HG03064 (cell line): Measurements from ENCODE around the gene PLA2G6.
"Not testable (repeated sequence)": the region's sequence is repeated elsewhere in the genome, so short reads cannot be mapped to it uniquely, and the experiment has no call there.

Experiments
- ATAC-seq: cut with Tn5 transposase; IDR thresholded peaks from one replicate; pipeline ENCODE4 v1.9.1; 2021; ENCODE audit warnings: low read depth; ENCODE audit not compliant: unreplicated experiment

PLA2G6 gene

DNA sequence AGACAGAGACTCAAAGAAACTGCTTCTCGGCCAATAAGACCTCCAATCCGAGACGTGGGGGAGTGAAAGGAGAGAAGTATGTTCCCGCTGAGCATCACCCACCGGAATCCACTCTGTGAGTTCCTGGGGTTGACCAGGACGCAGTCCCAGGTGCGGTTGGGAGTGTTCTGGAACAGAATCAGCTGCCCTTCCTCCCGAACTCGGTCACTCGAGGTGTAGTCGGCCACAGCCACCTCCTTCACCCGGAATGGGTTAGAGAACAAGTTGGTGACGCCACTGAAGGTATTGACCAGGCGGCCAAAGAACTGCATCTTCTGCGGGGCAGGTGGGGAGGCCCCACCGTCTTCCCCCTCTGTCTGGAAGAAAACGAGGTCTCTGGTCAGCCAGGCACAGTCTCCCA lies 12.5 kb downstream of the PLA2G6 start:
- no peak for ATAC-seq

- ATAC-seq = no peak
These were observed 13.6 kb downstream of the PLA2G6 start for GRCh38 chr22:38167988-38168407.

DNA sequence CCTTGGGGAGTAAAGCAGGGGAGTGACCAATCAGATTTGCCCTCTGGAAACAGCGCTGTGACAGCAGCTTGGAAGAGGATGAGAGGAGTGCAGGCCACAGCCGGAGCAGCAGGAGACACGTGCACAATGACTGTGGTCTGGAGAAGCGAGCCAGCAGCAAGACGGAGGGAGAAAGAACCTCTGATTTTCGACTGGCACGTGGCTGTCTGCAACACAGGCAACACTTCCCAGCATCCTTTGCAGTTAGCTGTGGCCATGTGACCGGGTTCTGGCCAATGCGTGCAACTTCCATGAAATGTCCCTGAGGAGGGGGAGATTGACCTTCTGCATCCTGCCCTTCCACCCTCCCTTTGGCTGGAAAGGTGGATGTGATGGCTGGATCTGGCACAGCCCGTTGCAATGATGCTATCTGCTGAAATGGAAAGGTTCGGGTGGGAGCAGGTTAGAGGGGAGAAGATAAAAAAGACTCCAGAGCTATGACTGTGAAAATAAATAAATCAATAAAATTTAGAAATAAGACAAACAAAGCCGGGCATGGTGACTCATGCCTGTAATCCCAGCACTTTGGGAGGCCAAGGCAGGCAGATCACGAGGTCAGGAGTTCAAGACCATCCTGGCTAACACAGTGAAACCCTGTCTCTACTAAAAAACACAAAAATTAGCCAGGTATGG lies 15.6 kb downstream of the PLA2G6 start:
- ATAC-seq = no peak

DNA sequence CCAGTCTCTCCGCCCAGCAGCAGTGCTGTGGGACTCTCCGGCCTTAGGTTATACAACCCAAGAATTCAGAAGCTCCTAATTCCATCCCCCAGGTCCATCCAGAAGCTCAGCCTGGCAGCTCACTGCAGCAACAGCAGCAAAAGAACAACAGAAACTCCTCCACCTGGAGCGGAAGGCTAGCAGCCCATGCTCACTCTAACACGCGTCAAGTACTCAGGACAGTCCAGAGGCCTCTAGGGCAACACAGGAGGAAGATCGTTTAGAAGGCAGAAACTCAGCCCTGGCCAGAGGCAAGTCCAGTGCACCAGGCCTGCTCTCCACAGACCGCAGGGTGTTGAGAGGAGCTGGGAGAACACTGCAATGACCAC lies 17.1 kb downstream of the PLA2G6 start:
- ATAC-seq = no peak

GRCh38 chr22:38163844-38164550 lies 17.6 kb downstream of the PLA2G6 start:
- ATAC-seq = no peak

DNA sequence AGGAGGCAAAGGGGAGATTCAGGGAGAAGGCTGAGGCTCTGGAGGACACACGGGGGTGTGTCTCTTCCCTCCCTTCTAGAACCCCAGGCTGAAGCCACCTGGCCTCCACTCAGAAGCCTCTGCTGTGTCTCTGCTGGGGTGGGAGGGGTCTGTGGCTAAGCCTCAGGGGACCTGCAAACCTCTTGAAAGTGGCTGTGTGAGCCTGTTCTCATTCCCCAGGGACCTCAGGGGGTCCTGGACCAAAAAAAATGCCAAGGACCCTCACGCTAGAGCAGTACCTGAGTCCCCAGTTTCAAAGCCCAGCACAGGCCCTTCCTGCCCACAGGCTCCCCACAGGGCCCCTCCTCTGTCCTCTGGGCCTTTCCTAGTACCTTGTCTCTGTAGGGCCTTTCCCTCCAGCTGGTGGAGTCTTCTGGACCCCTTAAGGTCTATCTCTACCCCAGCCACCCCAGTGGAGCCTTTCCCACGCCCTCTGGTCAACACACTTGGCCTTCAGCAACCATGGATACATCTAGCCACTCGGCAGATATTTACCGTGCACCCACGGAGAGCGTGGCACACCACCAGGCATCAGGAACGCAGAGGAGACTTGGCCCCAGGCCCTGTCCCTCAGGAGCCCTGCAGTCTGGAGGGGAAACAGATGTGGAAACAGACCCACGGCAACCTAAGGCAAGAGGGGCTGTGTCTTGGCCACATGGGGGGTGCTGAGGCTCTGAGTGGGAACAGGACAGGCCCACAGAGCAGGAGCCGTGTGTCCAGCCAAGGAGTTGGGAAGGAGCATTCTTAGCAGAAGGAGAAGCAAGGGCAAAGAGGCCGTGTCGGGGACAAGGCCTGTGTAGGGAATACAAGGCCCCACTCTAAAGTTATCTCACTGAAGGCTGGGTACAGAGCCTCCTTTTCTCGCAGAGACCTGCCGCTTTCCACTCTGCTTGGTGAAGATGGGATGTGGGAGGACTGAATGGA lies 18.5 kb downstream of the PLA2G6 start:
- no peak for ATAC-seq

GRCh38 chr22:38155703-38156102 lies 25.9 kb downstream of the PLA2G6 start:
- no peak for ATAC-seq

GRCh38 chr22:38154563-38154915 lies 27.1 kb downstream of the PLA2G6 start:
- ATAC-seq = not testable (repeated sequence)

GRCh38 chr22:38153821-38154562 lies 27.6 kb downstream of the PLA2G6 start:
- ATAC-seq = no peak

DNA sequence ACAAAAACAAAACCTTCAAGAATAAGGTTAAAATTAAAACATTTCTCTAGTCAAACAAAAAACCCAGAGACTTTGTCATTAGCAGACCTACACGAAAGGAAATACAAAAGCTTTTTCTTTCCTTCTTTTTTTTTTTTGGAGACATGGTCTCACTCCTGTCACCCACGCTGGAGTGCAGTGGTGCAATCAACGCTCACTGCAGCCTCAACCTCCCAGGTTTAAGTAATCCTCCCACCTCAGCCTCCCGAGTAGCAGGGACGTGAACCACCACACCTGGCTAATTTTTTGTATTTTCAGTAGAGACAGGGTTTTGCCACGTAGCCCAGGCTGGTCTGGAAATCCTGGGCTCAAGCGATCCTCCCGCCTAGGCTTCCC lies 30.5 kb downstream of the PLA2G6 start:
- no peak for ATAC-seq

GRCh38 chr22:38148245-38148644 lies 33.4 kb downstream of the PLA2G6 start:
- no peak for ATAC-seq

DNA sequence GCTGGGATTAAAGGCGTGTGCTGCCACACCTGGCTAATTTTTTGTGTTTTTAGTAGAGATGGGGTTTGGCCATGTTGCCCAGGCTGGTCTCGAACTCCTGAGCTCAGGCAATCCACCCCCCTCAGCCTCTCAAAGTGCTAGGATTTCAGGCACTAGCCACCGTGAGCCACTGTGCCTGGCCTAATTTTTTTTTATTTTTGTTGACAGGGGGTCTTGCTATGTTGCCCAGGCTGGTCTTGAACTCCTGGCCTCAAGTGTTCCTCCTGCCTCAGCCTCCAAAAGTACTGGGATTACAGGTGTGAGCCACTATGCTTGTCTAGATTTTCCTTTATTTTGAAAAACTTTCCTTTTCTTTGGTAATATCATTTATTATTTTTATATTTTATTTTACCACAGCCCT lies 35.5 kb downstream of the PLA2G6 start:
- ATAC-seq = not testable (repeated sequence)

DNA sequence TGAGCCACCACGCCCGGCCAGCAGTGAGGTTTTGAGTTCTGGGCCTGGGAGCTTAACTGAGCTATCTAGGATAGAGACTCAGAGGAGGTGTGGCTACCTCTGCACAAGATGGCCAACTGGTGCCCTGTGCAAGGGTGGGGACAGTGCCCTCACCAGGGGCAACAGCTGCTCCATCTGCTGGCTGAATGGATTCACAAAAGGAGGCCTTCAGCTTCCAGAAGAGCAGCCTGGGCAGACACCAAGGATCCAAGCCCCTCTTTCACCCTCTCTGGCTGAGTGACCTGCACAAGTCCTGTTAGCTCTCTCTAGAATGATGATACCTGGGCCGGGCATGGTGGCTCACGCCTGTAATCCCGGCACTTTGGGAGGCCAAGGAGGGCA lies 37.6 kb downstream of the PLA2G6 start:
- ATAC-seq = no peak

GRCh38 chr22:38142606-38143005 lies 39.0 kb downstream of the PLA2G6 start:
- ATAC-seq = no peak

DNA sequence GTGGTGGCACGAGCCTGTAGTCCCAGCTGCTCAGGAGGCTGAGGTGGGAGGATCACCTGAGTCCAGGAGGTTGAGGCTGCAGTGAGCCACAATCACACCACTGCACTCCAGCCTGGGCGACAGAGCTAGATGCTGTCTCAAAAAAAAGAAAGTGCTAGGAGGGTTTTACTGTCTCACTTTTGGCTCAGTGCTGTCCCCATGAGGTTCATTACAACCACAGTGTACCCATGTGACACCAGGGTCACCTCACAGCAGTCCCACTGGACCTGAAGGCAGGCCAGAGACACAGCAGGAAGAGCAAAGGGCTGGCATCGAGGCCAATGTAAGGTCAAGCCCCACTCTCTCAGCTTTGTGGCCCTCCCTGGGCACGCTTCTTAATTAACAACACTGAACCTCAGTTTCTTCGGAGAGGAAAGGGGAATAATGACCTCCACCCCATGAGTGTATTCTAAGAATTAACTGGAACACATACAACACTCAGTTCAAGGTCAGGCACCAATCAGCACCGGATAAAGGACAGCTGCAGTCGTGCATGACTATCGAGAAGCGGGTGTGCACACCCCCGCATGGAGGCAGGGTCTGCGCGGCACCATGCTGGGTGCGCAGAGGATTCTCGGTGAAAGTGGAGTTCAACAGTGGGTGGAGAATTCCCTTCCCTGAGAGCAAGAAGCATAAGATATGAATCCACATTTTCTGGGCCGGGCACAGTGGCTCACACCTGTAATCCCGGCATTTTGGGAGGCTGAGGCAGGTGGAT lies 40.2 kb downstream of the PLA2G6 start:
- no peak for ATAC-seq

DNA sequence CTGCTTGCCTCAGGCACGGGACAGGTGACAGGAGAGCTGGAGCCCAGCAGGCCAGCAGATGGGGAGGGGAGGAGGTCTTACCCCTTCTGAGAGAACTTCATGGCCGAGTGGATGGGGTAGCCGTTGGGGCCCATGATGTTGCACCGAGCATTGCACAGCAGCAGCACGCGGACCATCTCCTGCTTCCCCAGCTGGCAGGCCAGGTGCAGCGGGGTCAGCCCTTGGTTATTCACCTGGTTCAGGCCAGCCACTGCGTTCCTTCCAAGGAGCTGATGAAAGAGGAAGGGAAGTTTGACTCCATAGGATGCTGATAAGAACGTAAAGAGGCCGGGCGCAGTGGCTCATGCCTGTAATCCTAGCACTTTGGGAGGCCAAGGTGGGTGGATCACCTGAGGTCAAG lies 41.7 kb downstream of the PLA2G6 start:
- ATAC-seq = no peak

DNA sequence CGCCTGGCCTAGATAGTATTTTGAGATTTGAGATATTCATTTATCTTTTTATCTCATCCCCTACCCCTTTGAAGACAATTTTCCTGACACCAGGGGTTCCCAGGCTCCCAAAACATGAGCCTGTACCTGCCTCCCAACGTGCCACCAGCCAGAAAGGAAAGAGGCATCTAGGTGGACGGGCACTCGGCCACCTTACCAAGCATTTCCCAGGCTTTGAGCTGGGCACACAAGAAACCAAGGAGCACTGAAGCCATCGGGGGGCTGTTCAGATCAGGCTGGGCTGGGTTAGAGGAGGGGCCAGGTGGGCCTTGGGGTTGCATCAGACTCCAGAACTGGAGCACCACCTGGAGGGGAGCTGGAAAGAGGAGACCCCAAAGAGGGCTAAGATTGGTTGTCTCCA lies 42.7 kb downstream of the PLA2G6 start:
- ATAC-seq = no peak

DNA sequence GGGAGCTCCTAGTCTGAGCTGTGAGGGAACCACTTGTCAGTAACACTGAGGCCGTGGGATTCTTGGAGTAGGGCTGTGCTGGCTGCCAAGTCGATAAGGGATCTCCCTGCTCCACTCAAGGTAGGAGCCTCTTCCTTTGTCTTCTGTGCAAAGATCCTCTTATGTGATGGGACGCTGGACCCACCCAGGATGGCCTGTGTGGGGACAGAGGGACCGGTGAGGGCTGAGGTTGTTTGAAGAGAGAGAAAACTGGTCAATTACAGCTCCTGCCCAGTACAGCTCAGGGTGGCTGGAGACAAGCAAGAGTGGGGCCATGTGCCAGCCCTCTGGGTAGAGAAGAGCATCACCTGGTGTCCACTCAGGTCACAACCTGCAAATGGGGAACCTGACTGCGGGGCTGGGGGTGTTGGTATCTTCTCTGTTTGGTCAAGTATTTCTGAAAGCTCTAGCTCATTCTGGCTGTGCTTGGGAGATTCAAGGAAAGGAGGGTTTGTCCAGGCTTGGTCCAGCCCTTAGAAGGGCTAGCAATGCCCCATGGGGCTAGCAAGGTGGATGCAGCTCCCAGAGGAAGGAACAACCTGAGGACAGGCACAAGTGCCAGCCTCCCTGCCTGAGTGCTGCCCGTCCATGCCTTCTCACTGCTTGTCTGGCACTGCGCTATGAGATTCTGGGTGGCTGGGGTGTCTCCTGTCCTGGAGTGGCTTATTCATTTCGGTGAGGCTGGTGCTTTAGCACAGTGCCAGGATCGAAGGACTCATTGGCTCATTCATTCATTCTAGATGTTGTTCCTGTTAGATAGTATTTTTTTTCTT lies 43.5 kb downstream of the PLA2G6 start:
- ATAC-seq = no peak

DNA sequence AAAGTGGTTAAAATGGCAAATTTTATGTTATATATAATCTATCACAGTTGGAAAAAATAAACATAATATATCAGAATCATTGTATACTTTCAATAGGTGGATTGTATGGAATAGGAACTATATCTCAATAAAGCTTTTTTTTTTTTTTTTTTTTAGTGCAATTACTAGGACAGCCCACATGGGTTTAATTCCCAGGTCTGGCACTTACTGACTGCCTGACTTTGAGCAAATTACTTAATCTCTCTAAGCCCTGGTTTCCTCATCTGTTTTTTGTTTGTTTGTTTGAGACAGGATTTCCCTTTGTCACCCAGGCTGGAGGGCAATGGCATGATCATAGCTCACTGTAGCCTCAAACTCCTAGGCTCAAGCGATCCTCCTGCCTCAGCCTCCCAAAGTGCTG lies 45.0 kb downstream of the PLA2G6 start:
- no peak for ATAC-seq
